KMS-11 (cell line): ENCODE results near the gene PPP1R12C.

Experiments
- H2AFZ ChIP-seq: fragments of 200-600 bp; sonication (generic); 2 replicates; pipeline ENCODE4 v1.6.1; 2016; ENCODE audit warnings: antibody characterized with exemption, mixed run types, low read depth
- H3K27ac ChIP-seq: fragments of 200-600 bp; sonication (generic); 2 replicates; pipeline ENCODE4 v1.6.1; 2016; ENCODE audit warnings: mild to moderate bottlenecking, mixed run types
- H3K27me3 ChIP-seq: fragments of 200-600 bp; sonication (generic); 2 replicates; pipeline ENCODE4 v1.6.1; 2017; ENCODE audit warnings: mild to moderate bottlenecking, low read depth, mixed run types, moderate library complexity; ENCODE audit not compliant: insufficient read depth
- H3K36me3 ChIP-seq: fragments of 200-600 bp; sonication (generic); 2 replicates; pipeline ENCODE4 v1.6.1; 2017; ENCODE audit warnings: mild to moderate bottlenecking, mixed run types; ENCODE audit not compliant: insufficient read depth
- H3K4me1 ChIP-seq: fragments of 200-600 bp; sonication (generic); 2 replicates; pipeline ENCODE4 v1.6.1; 2016; ENCODE audit warnings: mild to moderate bottlenecking, low read depth, mixed run types; ENCODE audit not compliant: poor library complexity, severe bottlenecking
- H3K4me2 ChIP-seq: fragments of 200-600 bp; sonication (generic); 2 replicates; pipeline ENCODE4 v1.7.0; 2016; ENCODE audit warnings: mild to moderate bottlenecking, mixed run types
- H3K4me3 ChIP-seq: fragments of 200-600 bp; sonication (generic); IDR thresholded peaks from 2 replicates; pipeline ENCODE4 v1.6.1; 2017; ENCODE audit warnings: low read depth, low read length, mixed read lengths; ENCODE audit not compliant: insufficient read depth
- H3K79me2 ChIP-seq: fragments of 200-600 bp; sonication (generic); 2 replicates; pipeline ENCODE4 v1.6.1; 2016; ENCODE audit warnings: low read depth, mixed run types; ENCODE audit not compliant: insufficient read depth
- H3K9ac ChIP-seq: fragments of 200-600 bp; sonication (generic); 2 replicates; pipeline ENCODE4 v1.6.1; 2016; ENCODE audit warnings: mild to moderate bottlenecking, mixed run types
- H4K20me1 ChIP-seq: fragments of 200-600 bp; sonication (generic); 2 replicates; pipeline ENCODE4 v1.6.1; 2016; ENCODE audit warnings: mild to moderate bottlenecking, mixed run types; ENCODE audit not compliant: insufficient read depth
- TF ChIP-seq, protein P1 (sequence below): fragments of 200-600 bp; sonication (generic); conservative IDR thresholded peaks from 2 replicates; pipeline ENCODE4 v1.6.1; 2017; ENCODE audit warnings: low read depth, mild to moderate bottlenecking, antibody characterized with exemption, low read length, moderate library complexity, mixed read lengths

PPP1R12C gene

DNA sequence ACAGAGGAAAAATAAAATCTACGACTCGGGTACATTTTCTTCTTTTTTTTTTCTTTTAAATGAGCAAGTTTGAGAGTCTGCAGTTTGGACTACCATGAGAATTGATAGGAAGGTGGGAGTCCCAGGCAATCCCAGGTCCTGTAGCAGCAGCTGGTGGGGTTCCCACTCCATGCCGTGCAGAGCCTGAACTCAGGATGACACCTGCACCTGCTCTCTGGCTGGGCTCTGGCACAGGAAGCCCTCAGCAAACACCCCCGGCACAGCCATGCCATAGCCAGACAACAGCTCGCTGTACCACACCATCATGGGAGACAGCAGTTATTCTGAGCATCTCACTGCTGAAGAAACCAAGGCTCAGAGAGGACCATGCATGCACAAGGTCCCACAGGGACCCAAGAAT lies 73.2 kb downstream of the PPP1R12C start:
- Histone ChIP-seq H4K20me1 (no peaks in the 10 kb centered on the region), H3K4me1 (no peaks in the 10 kb centered on the region), H3K4me3 (no peak overlapping the region), H3K79me2 (no peaks in the 10 kb centered on the region), H3K36me3 (no peaks in the 10 kb centered on the region), H3K4me2 (no peak overlapping the region), H2AFZ (no peak overlapping the region), H3K27me3 (no peaks in the 10 kb centered on the region), H3K27ac (no peak overlapping the region), H3K9ac (no peak overlapping the region)
- TF ChIP-seq, protein P1, sequence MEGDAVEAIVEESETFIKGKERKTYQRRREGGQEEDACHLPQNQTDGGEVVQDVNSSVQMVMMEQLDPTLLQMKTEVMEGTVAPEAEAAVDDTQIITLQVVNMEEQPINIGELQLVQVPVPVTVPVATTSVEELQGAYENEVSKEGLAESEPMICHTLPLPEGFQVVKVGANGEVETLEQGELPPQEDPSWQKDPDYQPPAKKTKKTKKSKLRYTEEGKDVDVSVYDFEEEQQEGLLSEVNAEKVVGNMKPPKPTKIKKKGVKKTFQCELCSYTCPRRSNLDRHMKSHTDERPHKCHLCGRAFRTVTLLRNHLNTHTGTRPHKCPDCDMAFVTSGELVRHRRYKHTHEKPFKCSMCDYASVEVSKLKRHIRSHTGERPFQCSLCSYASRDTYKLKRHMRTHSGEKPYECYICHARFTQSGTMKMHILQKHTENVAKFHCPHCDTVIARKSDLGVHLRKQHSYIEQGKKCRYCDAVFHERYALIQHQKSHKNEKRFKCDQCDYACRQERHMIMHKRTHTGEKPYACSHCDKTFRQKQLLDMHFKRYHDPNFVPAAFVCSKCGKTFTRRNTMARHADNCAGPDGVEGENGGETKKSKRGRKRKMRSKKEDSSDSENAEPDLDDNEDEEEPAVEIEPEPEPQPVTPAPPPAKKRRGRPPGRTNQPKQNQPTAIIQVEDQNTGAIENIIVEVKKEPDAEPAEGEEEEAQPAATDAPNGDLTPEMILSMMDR: no peak

DNA sequence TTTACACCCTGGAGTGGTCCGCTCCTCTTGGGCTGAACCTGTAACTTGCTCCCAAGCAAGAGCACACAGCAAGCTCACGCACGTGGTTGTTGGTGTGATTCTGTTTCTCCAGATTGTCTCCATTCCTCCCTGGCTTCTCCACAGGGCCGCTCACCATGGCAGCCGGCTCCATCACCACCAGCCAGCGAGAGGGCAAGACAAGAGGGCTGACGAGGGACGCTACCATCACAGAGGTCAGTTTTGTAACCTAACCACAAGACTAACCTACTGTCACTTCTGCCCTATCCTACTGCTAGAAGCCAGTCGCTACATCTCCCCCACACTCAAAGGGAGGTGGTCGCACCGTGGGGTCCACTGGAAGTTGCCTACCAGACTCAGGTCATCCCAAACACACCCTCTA lies 74.7 kb downstream of the PPP1R12C start:
- H2AFZ ChIP-seq: no peak overlapping the region
- no peak overlapping the region for H3K4me2 ChIP-seq
- H4K20me1 ChIP-seq: no peaks in the 10 kb centered on the region
- H3K27me3 ChIP-seq: no peaks in the 10 kb centered on the region
- no peak overlapping the region for H3K4me3 ChIP-seq
- TF ChIP-seq, protein P1: no peak
- no peak overlapping the region for H3K9ac ChIP-seq
- H3K36me3 ChIP-seq: no peaks in the 10 kb centered on the region
- H3K79me2 ChIP-seq: no peaks in the 10 kb centered on the region
- H3K27ac ChIP-seq: no peak overlapping the region
- no peaks in the 10 kb centered on the region for H3K4me1 ChIP-seq

DNA sequence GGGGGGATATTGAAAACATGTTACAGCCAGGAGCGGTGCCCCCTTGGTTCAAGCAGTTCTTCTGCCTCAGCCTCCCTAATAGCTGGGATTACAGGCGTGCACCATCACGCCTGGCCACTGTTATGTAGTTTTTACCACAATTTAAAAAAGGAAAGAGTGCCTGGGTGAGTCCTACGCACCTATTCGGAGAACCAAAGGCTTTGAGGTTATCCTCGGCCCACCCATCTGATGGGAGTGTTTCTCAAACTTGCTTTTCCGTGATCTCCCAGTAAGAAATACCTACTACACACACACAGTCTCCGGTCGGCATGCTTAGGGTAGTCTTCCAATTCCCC lies 75.1 kb downstream of the PPP1R12C start:
- no peaks in the 10 kb centered on the region for H3K36me3 ChIP-seq
- no peaks in the 10 kb centered on the region for H3K4me1 ChIP-seq
- H3K9ac ChIP-seq: no peak overlapping the region
- no peaks in the 10 kb centered on the region for H4K20me1 ChIP-seq
- no peaks in the 10 kb centered on the region for H3K79me2 ChIP-seq
- no peak overlapping the region for H2AFZ ChIP-seq
- TF ChIP-seq, protein P1: no peak
- H3K27ac ChIP-seq: no peak overlapping the region
- H3K27me3 ChIP-seq: no peaks in the 10 kb centered on the region
- no peak overlapping the region for H3K4me3 ChIP-seq
- H3K4me2 ChIP-seq: no peak overlapping the region

DNA sequence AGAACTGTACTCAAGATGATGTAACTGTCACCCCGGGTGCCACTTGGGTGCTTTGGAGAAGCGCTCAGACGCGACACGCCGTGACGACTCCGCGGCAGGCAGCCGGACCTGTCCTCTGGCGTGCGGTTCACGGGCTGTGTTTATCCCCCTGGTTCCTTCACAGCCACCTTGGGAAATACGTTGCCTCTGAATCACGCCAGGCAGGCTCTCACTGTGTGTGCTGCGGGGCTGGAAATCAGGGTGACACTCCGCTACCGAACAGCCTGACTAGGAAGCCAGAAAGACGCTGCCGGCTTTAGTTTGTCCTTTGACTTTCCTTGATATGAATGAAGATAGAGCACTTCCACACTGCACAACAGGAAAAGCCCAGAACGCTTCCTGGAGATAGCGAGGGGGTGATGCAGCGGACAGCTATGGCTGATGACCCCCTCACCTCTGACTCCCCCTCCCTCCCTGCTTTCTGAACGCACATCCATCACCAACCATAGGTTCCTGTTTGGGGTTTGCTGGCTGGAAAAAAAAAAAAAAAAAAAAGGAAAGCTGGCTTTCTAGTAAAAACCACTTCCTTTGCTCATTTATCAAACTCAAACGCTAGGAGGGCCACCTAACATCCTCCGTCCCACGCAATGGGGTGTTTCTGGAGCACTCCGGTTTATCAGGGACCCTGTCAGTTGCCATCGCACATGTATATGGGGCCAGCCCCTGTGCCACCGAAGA lies 75.7 kb downstream of the PPP1R12C start:
- Histone ChIP-seq H3K79me2 (no peaks in the 10 kb centered on the region), H2AFZ (no peak overlapping the region), H3K4me2 (no peak overlapping the region), H3K4me3 (no peak overlapping the region), H3K4me1 (no peaks in the 10 kb centered on the region), H4K20me1 (no peaks in the 10 kb centered on the region), H3K36me3 (no peaks in the 10 kb centered on the region), H3K9ac (no peak overlapping the region), H3K27ac (no peak overlapping the region), H3K27me3 (no peaks in the 10 kb centered on the region)
- TF ChIP-seq, protein P1: no peak
